GM18951 (cell line): Measurements from ENCODE around the gene HYKK.
"Not testable (repeated sequence)": the region's sequence is repeated elsewhere in the genome, so short reads cannot be mapped to it uniquely, and the experiment has no call there.

Source experiments
- POLR2A ChIP-seq: IDR thresholded peaks from 4 replicates; pipeline ENCODE4 v1.6.1; 2011; ENCODE audit warnings: mild to moderate bottlenecking; ENCODE audit not compliant: insufficient read length, insufficient read depth; ENCODE audit errors: extremely low read depth
- in situ Hi-C: fragments of 300-500 bp; cut with MboI; formaldehyde crosslinking; loops from one replicate; pipeline ENCODE4 v1.12.0; 2022; ENCODE audit warnings: low sequenced_read_pairs, mixed read lengths, inconsistent platforms; ENCODE audit not compliant: unreplicated experiment

The HYKK gene

DNA sequence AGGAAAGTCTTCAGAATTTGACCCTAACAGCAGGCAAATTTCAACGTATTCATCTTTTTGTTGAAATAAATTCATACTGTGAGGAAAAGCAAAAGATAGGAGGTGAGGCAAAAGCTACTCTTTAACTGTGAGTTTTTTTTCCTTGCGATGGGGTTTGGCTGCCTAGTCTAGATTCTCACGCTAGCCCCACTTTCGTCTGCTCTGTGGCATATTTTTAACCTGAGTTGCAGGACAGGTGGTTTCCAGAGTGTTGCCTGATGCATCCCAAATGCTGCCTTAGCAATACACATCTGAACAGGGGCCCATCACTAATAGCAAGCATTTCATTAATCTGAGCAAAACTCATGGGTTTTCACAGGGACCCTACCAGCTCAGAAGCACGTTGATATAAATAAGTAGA is 44.5 kb downstream of the HYKK start:
- TF ChIP-seq POLR2A, result no peak
- in situ Hi-C loops, result no loop called here

DNA sequence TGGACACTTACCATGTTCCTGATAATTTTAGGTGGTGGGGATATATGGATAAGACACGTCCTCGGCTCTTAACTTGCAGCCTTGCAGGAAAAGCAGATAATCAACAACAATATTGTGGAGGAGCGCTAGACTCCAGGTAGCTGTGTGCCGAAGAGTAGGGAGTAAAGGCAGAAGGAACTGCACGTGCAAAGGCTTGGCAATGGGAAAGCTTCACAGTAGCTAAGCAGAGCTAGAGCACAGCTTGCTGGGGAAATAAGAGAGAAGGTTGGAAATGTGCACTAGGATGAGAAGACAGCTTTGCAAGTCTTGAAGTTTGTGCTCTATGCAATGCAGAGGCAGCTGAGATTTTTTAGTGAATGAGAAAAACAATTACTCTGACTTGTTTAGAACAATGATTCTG is 45.2 kb downstream of the HYKK start:
- TF ChIP-seq POLR2A, result no peak
- in situ Hi-C loops, result no loop called here

DNA sequence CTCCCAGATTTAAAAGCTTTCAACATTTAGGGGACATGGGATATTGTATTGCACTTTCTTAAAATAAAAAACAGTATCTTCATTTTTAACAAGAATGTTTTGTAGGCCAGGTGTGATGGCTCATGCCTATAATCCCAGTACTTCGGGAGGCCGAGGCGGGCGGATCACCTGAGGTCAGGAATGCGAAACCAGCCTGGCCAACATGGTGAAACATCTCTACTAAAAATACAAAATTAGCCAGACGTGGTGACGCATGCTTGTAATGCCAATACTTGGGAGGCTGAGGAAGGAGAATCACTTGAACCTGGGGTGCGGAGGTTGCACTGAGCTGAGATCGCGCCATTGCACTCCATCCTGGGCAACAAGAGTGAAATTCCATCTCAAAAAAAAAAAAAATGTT is 52.8 kb downstream of the HYKK start:
- in situ Hi-C loops, result not testable (repeated sequence)

- in situ Hi-C loops, result no loop called here
- TF ChIP-seq POLR2A, result no peak
Measured at GRCh38 chr15:78561490-78561889, 54.1 kb downstream of the HYKK start.

DNA sequence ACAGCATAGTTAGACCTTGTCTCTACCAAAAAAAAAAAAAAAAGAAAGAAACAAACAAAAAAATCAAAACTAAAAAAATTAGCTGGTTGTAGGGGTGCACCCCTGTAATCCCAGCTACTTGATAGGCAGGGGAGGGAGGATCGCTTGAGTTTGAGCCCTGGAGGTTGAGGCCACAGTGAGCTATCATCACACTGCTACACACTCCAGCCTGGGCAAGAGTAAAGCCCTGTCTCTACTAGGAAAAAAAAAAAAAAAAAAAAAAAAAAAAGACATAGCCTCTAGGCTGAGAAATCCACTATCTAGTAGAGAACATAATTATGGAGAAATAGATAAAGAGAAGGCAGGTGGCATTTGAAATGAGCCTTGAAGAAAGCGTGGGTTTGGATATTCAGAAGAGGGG is 55.7 kb downstream of the HYKK start:
- no peak for TF ChIP-seq POLR2A
- in situ Hi-C loops, result no loop called here

DNA sequence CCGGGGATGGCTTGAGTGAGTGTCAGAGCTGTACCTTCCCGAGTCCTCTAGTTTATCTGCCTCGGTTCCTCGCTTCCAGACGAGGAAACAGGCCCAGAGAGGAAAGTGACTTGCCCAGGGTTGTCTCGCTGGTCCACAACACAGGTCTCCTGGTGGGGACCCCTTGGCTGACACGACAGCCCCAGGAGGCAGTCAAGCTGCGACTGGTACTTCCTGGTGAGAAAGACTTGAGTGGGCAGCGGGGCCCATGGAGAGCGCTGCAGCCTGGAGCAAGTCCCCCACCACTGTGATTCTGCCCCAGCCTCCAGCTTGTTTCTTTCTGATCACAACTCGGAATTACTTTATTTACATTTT is 57.3 kb downstream of the HYKK start:
- TF ChIP-seq POLR2A, result no peak
- in situ Hi-C loops, result no loop called here

DNA sequence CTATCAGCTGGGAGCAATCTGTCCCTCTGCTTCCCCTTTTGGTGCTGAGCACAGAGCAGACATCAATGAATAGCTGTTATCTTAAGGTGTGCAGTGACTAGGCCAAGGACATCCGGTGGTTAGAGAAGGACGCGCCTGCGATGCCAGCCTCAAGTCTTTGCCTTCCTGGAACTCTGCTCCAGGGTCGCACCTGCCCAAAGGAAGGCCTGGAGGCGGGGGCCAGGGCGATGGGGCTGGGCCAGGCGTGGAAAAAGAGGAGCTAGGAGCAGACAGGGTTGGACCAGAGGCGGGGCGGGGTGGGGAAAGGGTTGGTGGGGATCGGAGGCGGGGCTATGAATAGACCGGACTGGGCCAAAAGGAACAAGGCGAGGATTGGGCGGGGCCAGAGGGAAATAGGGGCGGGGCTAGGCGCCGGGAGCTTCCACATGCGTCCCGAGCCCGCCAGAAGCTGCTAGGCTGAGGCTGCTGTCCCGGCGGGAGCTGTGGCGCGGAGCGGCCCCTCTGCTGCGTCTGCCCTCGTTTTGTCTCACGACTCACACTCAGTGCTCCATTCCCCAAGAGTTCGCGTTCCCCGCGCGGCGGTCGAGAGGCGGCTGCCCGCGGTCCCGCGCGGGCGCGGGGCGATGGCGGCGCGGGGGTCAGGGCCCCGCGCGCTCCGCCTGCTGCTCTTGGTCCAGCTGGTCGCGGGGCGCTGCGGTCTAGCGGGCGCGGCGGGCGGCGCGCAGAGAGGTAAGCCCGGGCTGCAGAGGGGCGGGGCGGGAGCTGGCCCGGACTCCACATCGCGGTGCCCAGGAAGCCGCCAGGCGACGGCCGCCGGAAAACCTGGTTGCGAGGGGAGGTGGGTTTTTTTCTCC is 57.9 kb downstream of the HYKK start, which contains the start of gene CHRNA5:
TSS of gene CHRNA5 (plus strand) at position 424 of the 854 bp plus-strand sequence. CDS start at position 624, 200 bp downstream.
- in situ Hi-C loops, result no loop called here

DNA sequence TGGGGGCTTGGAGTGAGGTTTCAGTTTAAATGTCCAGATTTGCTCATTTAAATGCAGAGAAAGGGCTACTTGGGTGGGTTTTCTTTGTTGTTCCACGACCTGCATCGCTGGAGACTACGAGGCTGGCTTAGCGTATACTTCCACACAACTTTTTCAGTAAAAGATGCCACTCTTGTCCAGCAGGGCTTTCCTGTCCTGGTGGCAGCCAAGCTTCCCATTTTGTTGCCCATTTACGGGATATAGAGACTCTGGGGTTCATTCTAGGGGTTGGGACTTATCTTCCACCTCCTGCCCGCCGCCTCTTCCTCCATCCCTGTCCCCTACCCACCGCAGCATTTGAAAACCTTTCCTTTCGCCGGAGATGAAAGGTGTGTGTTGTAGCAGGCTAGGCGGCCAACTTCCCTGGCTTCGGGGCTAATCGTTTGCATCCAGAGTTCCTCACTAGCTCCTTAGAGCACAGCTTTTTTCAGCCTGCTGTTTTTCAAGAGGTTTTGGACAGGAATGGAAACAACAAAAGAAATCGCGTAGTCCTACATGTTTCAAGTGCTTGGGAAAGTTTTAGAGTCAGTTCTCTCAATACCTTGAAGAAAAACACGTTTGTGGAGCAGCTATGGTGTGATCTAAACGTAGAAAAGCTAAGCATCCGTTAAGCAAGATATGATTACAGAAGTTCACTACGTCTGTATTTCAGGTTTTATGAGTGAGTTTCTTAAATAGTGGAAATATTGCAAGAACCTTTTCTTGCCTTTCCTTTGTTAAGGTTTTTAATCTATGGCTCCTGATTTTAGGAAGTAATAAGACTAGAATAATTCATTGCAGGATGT is 58.8 kb downstream of the HYKK start:
- no peak for TF ChIP-seq POLR2A
- in situ Hi-C loops, result no loop called here

More for the DNA sequence above, 57.9 kb downstream of the HYKK start, which contains the start of gene CHRNA5:
- TF ChIP-seq POLR2A, result peak; percentile 76

- in situ Hi-C loops, result no loop called here
Measured at GRCh38 chr15:78567531-78567930, 60.2 kb downstream of the HYKK start.

GRCh38 chr15:78570710-78571109 is 63.3 kb downstream of the HYKK start:
- in situ Hi-C loops, result no loop called here
- TF ChIP-seq POLR2A, result no peak

More at GRCh38 chr15:78567531-78567930, 60.2 kb downstream of the HYKK start:
- TF ChIP-seq POLR2A, result no peak

DNA sequence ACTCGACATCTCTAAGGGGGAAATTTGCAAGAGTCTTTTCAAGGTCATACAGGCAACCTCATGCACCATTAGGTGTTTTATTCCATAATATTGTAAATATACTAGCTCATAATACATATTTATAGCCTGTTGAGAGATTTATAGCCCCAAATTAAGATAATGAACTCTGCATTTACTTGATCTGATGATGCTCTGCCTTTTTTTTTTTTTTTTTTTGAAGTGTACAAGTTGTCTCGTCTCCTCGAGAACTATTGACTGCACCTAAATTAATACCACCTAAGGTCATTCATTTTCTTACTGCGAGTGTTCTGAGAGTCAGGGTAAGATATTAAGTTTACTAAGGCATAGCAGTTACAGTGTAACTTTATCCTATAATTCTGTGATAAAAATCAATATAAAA is 64.0 kb downstream of the HYKK start:
- in situ Hi-C loops, result no loop called here
- TF ChIP-seq POLR2A, result no peak

DNA sequence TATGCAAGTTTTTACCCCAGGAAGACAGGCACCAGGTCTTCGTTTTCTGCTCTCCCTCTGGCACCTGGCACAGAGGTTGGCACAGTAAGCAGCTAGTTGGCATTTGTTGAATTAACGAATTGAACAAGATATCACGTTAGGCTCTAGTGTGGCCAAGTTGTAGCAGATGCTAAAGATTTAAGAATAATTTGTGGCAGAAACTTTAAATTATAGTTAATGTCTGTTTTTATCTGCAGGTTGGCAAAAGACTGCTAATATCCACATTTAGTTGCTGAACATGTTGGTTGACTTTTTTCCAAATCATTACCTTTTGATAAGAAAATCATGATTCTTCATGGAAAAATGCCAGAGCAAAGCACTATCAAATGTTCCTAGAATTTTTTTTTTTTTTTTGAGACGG is 66.0 kb downstream of the HYKK start:
- in situ Hi-C loops, result no loop called here
- TF ChIP-seq POLR2A, result no peak

GRCh38 chr15:78574944-78575343 is 67.6 kb downstream of the HYKK start:
- in situ Hi-C loops, result no loop called here

More at GRCh38 chr15:78574944-78575343, 67.6 kb downstream of the HYKK start:
- no peak for TF ChIP-seq POLR2A
